Measurements from ENCODE around the gene SLC25A39.

SLC25A39 gene

DNA sequence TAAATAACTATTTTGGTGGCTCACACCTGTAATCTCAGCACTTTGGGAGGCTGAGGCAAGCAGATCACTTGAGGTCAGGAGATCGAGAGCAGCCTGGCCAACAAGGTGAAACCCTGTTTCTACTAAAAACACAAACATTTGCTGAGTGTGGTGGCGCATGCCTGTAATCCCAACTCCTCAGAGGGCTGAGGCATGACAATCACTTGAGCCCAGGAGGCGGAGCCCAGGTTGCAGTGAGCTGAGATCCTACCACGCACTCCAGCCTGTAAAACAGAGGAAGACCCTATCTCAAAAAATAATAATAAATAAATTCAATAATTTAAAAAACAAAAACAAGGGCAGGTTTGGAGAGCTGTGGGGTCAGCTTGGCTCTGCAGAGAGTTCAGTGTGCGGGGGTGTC, 51.0 kb downstream of the SLC25A39 start:
- no peak for DNase-seq (ENCODE audit: low spot score)

DNA sequence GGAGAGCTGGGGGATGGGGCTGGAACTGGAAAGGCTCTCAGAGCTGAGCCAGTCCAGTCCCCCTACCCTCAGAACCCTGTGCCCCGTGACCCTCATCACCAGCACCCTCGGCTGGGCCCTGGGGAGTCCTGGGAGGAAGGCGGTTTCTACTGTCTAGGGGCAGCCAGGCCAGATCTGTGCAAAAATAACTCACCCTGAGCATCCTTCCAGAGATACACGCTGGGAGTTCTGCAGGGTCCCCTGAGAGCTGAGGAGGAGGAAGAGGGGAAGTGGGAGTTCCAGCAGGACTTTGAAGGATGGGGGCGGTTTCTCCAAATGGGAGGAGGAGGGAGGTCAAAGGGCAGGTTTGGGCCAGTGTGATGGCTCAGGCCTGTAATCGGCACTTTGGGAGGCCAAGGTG, 51.7 kb downstream of the SLC25A39 start:
- DNase-seq (ENCODE audit: low spot score) = no peak

DNA sequence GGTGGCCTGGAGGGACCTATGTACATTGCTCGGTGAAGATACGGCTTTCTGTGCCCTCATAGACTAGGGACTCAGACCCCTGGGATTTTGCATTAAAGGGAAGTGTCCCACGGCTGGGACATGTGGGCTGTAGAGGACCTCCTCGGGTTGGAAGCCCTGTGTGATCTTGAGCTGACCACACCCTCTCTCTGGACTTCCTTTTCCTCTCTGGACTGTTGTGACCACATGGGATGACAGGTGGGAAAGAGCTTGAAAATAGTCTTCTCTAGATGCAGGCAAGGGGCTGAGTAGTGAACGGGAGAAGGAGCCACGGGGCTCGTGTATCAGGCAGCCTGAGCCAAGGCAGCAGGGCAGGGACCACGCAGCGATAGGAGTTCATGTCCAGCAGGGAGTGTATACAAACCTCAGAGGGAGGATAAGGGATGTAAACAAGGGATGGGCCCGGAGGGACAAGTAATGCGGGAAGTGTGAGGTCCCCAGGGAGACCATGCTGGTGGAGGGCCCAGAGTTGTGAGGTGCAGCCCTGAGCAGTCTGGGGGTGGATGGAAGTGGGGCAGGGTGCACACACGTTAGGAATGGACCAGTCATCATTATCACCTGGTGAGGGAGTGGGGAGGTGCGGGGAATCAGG, 52.2 kb downstream of the SLC25A39 start:
- no peak for DNase-seq (ENCODE audit: low spot score)

All from GM03348 (cell line).